ENCODE measurements around the gene CFP.

CFP gene

GRCh38 chrX:47597222-47597621 lies 32.5 kb downstream of the CFP start:
- no peak for DNase-seq (ENCODE audit: low read depth, low spot score)
- H3K9ac ChIP-seq (ENCODE audit: insufficient read length, low read depth) = no peak overlapping the region

GRCh38 chrX:47596256-47596655 lies 33.5 kb downstream of the CFP start:
- DNase-seq (ENCODE audit: low read depth, low spot score) = no peak
- TF ChIP-seq ZNF274 (IDR thresholded peaks at IDR 0.05; ENCODE audit: low read depth, low read length) = no peak
- no peak for TF ChIP-seq SUZ12 (IDR thresholded peaks at IDR 0.05; ENCODE audit: extremely low read depth, insufficient read depth, insufficient read length)
- no peak for TF ChIP-seq YY1 (IDR thresholded peaks at IDR 0.05; ENCODE audit: insufficient read depth, insufficient read length)
- Histone ChIP-seq H3K9me3 (ENCODE audit: insufficient read depth, low read length) (no peaks in the 10 kb centered on the region), H3K27me3 (ENCODE audit: insufficient read depth, insufficient read length) (no peaks in the 10 kb centered on the region), H3K4me3 (ENCODE audit: insufficient read length, low read depth) (no peak overlapping the region), H3K9ac (ENCODE audit: insufficient read length, low read depth) (no peak overlapping the region), H3K36me3 (ENCODE audit: insufficient read depth, insufficient read length, low read length) (no peaks in the 10 kb centered on the region), H3K4me1 (ENCODE audit: insufficient read depth, insufficient read length) (no peaks in the 10 kb centered on the region)

More at GRCh38 chrX:47597222-47597621, 32.5 kb downstream of the CFP start:
- Histone ChIP-seq H3K4me3 (ENCODE audit: insufficient read length, low read depth) (no peak overlapping the region), H3K9me3 (ENCODE audit: insufficient read depth, low read length) (no peaks in the 10 kb centered on the region), H3K36me3 (ENCODE audit: insufficient read depth, insufficient read length, low read length) (no peaks in the 10 kb centered on the region), H3K27me3 (ENCODE audit: insufficient read depth, insufficient read length) (no peaks in the 10 kb centered on the region), H3K4me1 (ENCODE audit: insufficient read depth, insufficient read length) (no peaks in the 10 kb centered on the region)
- TF ChIP-seq SUZ12 (IDR thresholded peaks at IDR 0.05; ENCODE audit: extremely low read depth, insufficient read depth, insufficient read length) = no peak

- H3K4me3 ChIP-seq (ENCODE audit: insufficient read length, low read depth) = no peak overlapping the region
- H3K4me1 ChIP-seq (ENCODE audit: insufficient read depth, insufficient read length) = no peaks in the 10 kb centered on the region
- H3K9ac ChIP-seq (ENCODE audit: insufficient read length, low read depth) = no peak overlapping the region
- no peaks in the 10 kb centered on the region for H3K36me3 ChIP-seq (ENCODE audit: insufficient read depth, insufficient read length, low read length)
- TF ChIP-seq ZNF274 (IDR thresholded peaks at IDR 0.05; ENCODE audit: low read depth, low read length) (no peak), YY1 (IDR thresholded peaks at IDR 0.05; ENCODE audit: insufficient read depth, insufficient read length) (no peak), SUZ12 (IDR thresholded peaks at IDR 0.05; ENCODE audit: extremely low read depth, insufficient read depth, insufficient read length) (no peak)
- H3K27me3 ChIP-seq (ENCODE audit: insufficient read depth, insufficient read length) = no peaks in the 10 kb centered on the region
- DNase-seq (ENCODE audit: low read depth, low spot score) = no peak
- no peaks in the 10 kb centered on the region for H3K9me3 ChIP-seq (ENCODE audit: insufficient read depth, low read length)
Observed at GRCh38 chrX:47595716-47596251, 33.9 kb downstream of the CFP start.

- H3K4me1 ChIP-seq (ENCODE audit: insufficient read depth, insufficient read length) = no peaks in the 10 kb centered on the region
- H3K4me3 ChIP-seq (ENCODE audit: insufficient read length, low read depth) = no peak overlapping the region
- H3K27me3 ChIP-seq (ENCODE audit: insufficient read depth, insufficient read length) = no peaks in the 10 kb centered on the region
Observed at GRCh38 chrX:47593522-47593921, 36.2 kb downstream of the CFP start.

GRCh38 chrX:47590984-47591383 lies 38.7 kb downstream of the CFP start:
- Histone ChIP-seq H3K36me3 (ENCODE audit: insufficient read depth, insufficient read length, low read length) (peaks cover 13% of the 10 kb centered on the region), H3K9ac (ENCODE audit: insufficient read length, low read depth) (no peak overlapping the region), H3K4me1 (ENCODE audit: insufficient read depth, insufficient read length) (no peaks in the 10 kb centered on the region), H3K9me3 (ENCODE audit: insufficient read depth, low read length) (no peaks in the 10 kb centered on the region), H3K4me3 (ENCODE audit: insufficient read length, low read depth) (no peak overlapping the region), H3K27me3 (ENCODE audit: insufficient read depth, insufficient read length) (no peaks in the 10 kb centered on the region)
- TF ChIP-seq SUZ12 (IDR thresholded peaks at IDR 0.05; ENCODE audit: extremely low read depth, insufficient read depth, insufficient read length) (no peak), ZNF274 (IDR thresholded peaks at IDR 0.05; ENCODE audit: low read depth, low read length) (no peak), YY1 (IDR thresholded peaks at IDR 0.05; ENCODE audit: insufficient read depth, insufficient read length) (no peak)
- no peak for DNase-seq (ENCODE audit: low read depth, low spot score)

More at GRCh38 chrX:47593522-47593921, 36.2 kb downstream of the CFP start:
- no peak for TF ChIP-seq ZNF274 (IDR thresholded peaks at IDR 0.05; ENCODE audit: low read depth, low read length)
- no peak for TF ChIP-seq SUZ12 (IDR thresholded peaks at IDR 0.05; ENCODE audit: extremely low read depth, insufficient read depth, insufficient read length)
- no peak for TF ChIP-seq YY1 (IDR thresholded peaks at IDR 0.05; ENCODE audit: insufficient read depth, insufficient read length)
- H3K9me3 ChIP-seq (ENCODE audit: insufficient read depth, low read length) = no peaks in the 10 kb centered on the region
- H3K9ac ChIP-seq (ENCODE audit: insufficient read length, low read depth) = no peak overlapping the region
- DNase-seq (ENCODE audit: low read depth, low spot score) = no peak
- no peaks in the 10 kb centered on the region for H3K36me3 ChIP-seq (ENCODE audit: insufficient read depth, insufficient read length, low read length)

- H3K4me3 ChIP-seq (ENCODE audit: insufficient read length, low read depth) = no peak overlapping the region
- no peaks in the 10 kb centered on the region for H3K9me3 ChIP-seq (ENCODE audit: insufficient read depth, low read length)
- TF ChIP-seq SUZ12 (IDR thresholded peaks at IDR 0.05; ENCODE audit: extremely low read depth, insufficient read depth, insufficient read length) = no peak
- no peak for TF ChIP-seq YY1 (IDR thresholded peaks at IDR 0.05; ENCODE audit: insufficient read depth, insufficient read length)
- TF ChIP-seq ZNF274 (IDR thresholded peaks at IDR 0.05; ENCODE audit: low read depth, low read length) = no peak
- H3K4me1 ChIP-seq (ENCODE audit: insufficient read depth, insufficient read length) = peaks cover 4% of the 10 kb centered on the region
- no peak overlapping the region for H3K9ac ChIP-seq (ENCODE audit: insufficient read length, low read depth)
- no peak for DNase-seq (ENCODE audit: low read depth, low spot score)
- H3K27me3 ChIP-seq (ENCODE audit: insufficient read depth, insufficient read length) = no peaks in the 10 kb centered on the region
- H3K36me3 ChIP-seq (ENCODE audit: insufficient read depth, insufficient read length, low read length) = peaks cover 37% of the 10 kb centered on the region
Observed at GRCh38 chrX:47587906-47588735, 41.6 kb downstream of the CFP start.

- Histone ChIP-seq H3K4me1 (ENCODE audit: insufficient read depth, insufficient read length) (peaks cover 4% of the 10 kb centered on the region), H3K9me3 (ENCODE audit: insufficient read depth, low read length) (no peaks in the 10 kb centered on the region), H3K27me3 (ENCODE audit: insufficient read depth, insufficient read length) (no peaks in the 10 kb centered on the region), H3K4me3 (ENCODE audit: insufficient read length, low read depth) (no peak overlapping the region), H3K9ac (ENCODE audit: insufficient read length, low read depth) (no peak overlapping the region), H3K36me3 (ENCODE audit: insufficient read depth, insufficient read length, low read length) (peaks cover 37% of the 10 kb centered on the region)
- no peak for DNase-seq (ENCODE audit: low read depth, low spot score)
- TF ChIP-seq ZNF274 (IDR thresholded peaks at IDR 0.05; ENCODE audit: low read depth, low read length) = no peak
- TF ChIP-seq SUZ12 (IDR thresholded peaks at IDR 0.05; ENCODE audit: extremely low read depth, insufficient read depth, insufficient read length) = no peak
- no peak for TF ChIP-seq YY1 (IDR thresholded peaks at IDR 0.05; ENCODE audit: insufficient read depth, insufficient read length)
Observed at GRCh38 chrX:47587091-47587891, 42.4 kb downstream of the CFP start.

All from NT2/D1 (cell line).